SK-N-MC (cell line): Measurements from ENCODE around the gene ASTL.

Source experiments
- DNase-seq: peaks from one replicate; pipeline ENCODE4 v3.0.0-alpha.2; 2011; ENCODE audit warnings: low read depth, low spot score
- H3K27ac ChIP-seq: fragments of 200-600 bp; sonication (generic); 2 replicates; pipeline ENCODE4 v1.5.1; 2016; ENCODE audit warnings: mixed run types
- H3K36me3 ChIP-seq: fragments of 200-600 bp; sonication (generic); 2 replicates; pipeline ENCODE4 v1.6.1; 2017; ENCODE audit warnings: antibody characterized with exemption, low read length, mixed read lengths; ENCODE audit not compliant: insufficient read depth
- H3K4me3 ChIP-seq: fragments of 200-600 bp; sonication (generic); 2 replicates; pipeline ENCODE4 v1.5.1; 2016
- H3K9ac ChIP-seq: fragments of 200-600 bp; sonication (generic); 2 replicates; pipeline ENCODE4 v1.8.0; 2017; ENCODE audit warnings: mixed run types, mixed read lengths; ENCODE audit not compliant: insufficient read length
- H3K9me3 ChIP-seq: fragments of 200-600 bp; sonication (generic); 2 replicates; pipeline ENCODE4 v1.6.1; 2017; ENCODE audit warnings: low read depth, mild to moderate bottlenecking, antibody characterized with exemption, low read length, moderate library complexity, mixed read lengths
- EZH2 ChIP-seq: fragments of 200-600 bp; sonication (generic); IDR thresholded peaks from one replicate; pipeline ENCODE4 v1.6.1; 2017; ENCODE audit warnings: antibody characterized with exemption
- FOXP2 ChIP-seq: optimal IDR thresholded peaks from 2 replicates; pipeline ENCODE3; 2011; ENCODE audit warnings: mild to moderate bottlenecking, moderate library complexity; ENCODE audit not compliant: insufficient read depth; ENCODE audit errors: extremely low read length, control extremely low read depth
- POLR2AphosphoS5 ChIP-seq: IDR thresholded peaks from 2 replicates; pipeline ENCODE4 v1.6.1; 2012; ENCODE audit warnings: mild to moderate bottlenecking, low read depth, low read length, borderline replicate concordance

The ASTL gene

DNA sequence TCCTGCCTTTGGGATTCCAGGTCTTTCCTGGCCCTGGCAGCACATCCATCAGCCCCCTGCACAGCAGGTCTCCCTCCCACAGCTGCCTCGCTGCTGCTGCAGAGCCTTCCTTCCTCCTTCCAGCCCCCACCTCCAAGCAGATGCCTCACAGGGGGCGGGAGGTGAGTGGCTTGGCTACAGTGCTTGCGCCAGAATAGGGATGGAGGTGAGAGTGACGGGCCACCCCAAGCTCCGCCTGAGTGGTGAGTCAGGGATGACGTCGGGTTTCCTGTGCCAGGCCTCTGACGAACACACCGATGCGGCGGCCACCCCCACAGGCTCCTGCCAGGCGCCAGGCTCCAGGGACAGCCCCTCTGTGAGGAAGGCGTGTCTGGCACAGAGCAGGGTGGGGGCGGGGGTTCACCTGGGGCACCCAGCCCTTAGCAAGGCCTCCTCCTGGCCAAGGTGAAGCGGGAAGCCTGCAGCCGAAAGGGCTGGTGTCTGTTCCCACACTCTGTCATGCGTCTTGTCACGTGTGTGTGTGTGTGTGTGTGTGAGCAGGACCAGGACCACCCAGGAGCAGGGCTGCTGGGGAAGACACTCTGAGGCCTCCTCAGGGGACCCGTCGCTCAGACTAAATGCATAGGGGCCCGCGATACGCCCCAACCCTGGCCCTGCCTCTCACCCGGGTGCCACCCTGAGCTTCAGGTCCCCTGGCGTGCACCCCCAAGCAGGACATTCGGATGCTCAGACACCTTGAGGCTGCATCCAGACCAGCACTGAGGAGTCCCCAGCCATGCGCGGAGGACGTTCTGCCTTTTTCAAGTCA is 10.3 kb upstream of the ASTL start:
- Histone ChIP-seq H3K36me3 (no peaks in the 10 kb centered on the region), H3K27ac (no peak overlapping the region), H3K9me3 (no peaks in the 10 kb centered on the region), H3K9ac (no peak overlapping the region), H3K4me3 (no peak overlapping the region)
- no peak for DNase-seq
- TF ChIP-seq POLR2AphosphoS5 (no peak), FOXP2 (no peak), EZH2 (no peak)

DNA sequence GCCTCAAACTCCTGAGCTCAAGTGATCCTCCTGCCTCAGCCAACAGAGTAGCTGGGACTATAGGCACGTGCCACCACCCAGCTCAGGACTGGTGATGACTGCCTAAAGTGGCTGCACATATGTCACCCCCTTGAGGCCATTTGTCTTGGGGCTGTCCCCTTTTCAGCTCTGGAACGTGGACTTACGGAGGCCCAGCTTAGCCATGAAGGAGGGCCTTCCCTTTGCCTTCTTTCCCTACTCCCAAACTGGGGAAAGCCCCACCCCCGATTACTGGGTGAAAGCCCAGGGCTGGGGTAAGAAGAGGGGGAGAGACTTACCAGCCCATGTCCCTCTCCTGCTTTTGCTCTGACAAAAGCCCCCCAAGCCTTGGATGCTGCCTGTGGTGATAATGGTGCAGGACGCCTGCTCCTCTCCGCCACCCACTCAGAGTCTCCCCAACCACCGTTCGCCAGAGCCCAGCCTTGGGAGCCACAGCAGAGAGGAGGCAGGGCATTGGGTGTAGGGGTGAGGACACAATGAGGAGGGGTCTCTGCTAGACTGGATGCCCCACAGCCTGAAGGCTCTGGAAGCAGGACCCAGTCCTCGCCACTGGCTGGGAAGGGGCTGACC is 9.4 kb upstream of the ASTL start:
- TF ChIP-seq EZH2 (no peak), FOXP2 (no peak), POLR2AphosphoS5 (no peak)
- H3K9ac ChIP-seq: no peak overlapping the region
- DNase-seq: no peak
- no peaks in the 10 kb centered on the region for H3K36me3 ChIP-seq
- H3K27ac ChIP-seq: no peak overlapping the region
- no peak overlapping the region for H3K4me3 ChIP-seq
- H3K9me3 ChIP-seq: no peaks in the 10 kb centered on the region

DNA sequence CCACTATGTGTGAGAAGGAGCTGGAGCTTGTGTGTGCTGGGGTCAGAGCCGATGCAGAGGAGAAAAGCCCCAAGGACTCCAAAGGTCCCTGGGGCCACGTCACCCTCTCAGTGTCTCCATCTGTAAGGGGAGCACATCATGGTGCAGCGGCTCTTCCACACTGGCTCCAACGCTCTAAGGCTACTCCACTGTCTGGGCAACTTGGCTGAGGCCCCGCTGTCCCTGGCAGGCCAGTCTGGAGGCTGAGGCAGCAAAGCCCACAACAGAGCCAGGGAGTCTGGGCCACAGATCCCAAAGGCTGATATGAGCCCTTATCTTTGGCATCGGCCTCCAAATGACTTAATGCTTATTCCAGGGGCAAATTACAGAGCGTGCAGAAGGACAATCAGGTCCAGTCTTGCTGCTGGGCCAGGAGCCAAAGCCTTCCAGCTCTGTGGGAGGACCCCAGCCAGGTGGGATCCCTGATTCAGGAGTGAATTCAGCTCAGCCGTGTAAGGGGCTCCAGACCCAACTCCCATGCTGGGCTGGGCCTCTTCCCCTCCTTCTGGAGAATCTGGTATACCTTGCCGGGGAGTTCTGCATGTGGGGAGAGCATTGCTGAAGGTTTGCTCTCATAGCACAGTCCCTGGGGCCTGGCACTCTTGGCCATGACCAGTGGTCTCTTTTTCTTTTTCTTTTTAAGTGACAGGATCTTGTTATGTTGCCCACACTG is 8.7 kb upstream of the ASTL start:
- Histone ChIP-seq H3K9me3 (no peaks in the 10 kb centered on the region), H3K36me3 (no peaks in the 10 kb centered on the region), H3K9ac (no peak overlapping the region), H3K4me3 (no peak overlapping the region), H3K27ac (no peak overlapping the region)
- DNase-seq: no peak
- TF ChIP-seq POLR2AphosphoS5 (no peak), EZH2 (no peak), FOXP2 (no peak)

DNA sequence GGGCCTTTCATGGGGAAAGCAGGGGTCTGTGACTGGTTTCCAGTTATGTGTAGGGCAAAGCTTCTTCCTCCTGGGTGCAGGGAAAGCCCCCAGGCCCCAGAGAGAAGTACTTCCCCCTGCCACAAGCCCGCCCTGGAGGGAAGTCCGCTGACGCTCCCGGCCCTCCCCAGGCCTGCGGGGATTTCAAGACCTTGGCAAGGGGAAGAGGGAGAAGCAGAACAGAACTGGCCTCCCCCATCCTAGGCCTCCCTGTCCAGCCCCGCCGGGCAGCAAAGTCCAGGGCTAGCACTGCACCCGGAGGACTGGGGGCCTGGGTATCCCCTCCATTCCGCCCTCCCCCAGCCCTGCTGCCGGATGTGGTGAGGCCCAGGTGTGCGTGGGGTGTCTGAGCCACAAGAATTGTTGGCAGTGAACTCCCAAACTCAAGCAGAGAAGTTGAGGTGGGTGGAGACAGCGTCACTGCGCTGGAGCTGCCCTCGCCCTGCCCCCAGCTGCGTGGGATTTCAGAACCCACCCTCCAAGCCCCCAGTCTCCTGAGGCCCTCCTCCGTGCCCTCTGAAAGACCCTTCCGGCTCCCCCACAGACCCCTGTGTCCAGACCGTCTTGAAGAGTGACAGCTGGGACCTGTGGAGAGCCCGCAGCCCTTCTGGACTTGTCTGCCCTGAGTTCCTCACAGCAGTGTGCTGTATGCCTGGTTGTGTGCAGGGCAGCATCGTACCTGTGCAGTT is 8.0 kb upstream of the ASTL start:
- no peaks in the 10 kb centered on the region for H3K9me3 ChIP-seq
- H3K36me3 ChIP-seq: no peaks in the 10 kb centered on the region
- TF ChIP-seq FOXP2 (no peak), EZH2 (no peak), POLR2AphosphoS5 (no peak)
- no peak for DNase-seq
- H3K27ac ChIP-seq: no peak overlapping the region
- H3K9ac ChIP-seq: no peak overlapping the region
- H3K4me3 ChIP-seq: no peak overlapping the region

DNA sequence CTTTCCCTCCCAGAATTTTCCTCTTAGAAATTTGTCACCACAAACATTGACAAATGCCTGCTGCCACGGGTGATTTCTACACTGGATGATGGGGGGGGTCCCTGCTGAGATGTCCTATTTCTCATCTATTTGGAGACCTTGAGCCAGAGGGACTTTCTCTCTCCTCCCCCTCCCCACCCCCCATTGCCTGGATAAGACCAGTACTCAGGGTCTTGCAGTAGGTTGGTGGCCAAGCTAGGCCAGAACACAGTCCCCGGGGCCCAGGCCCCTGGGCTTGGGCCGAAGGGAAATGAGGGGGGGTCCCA is 7.5 kb upstream of the ASTL start:
- H3K4me3 ChIP-seq: no peak overlapping the region
- no peaks in the 10 kb centered on the region for H3K9me3 ChIP-seq
- TF ChIP-seq EZH2: no peak
- TF ChIP-seq POLR2AphosphoS5: no peak
- TF ChIP-seq FOXP2: no peak
- DNase-seq: no peak
- H3K9ac ChIP-seq: no peak overlapping the region
- H3K27ac ChIP-seq: no peak overlapping the region
- no peaks in the 10 kb centered on the region for H3K36me3 ChIP-seq

DNA sequence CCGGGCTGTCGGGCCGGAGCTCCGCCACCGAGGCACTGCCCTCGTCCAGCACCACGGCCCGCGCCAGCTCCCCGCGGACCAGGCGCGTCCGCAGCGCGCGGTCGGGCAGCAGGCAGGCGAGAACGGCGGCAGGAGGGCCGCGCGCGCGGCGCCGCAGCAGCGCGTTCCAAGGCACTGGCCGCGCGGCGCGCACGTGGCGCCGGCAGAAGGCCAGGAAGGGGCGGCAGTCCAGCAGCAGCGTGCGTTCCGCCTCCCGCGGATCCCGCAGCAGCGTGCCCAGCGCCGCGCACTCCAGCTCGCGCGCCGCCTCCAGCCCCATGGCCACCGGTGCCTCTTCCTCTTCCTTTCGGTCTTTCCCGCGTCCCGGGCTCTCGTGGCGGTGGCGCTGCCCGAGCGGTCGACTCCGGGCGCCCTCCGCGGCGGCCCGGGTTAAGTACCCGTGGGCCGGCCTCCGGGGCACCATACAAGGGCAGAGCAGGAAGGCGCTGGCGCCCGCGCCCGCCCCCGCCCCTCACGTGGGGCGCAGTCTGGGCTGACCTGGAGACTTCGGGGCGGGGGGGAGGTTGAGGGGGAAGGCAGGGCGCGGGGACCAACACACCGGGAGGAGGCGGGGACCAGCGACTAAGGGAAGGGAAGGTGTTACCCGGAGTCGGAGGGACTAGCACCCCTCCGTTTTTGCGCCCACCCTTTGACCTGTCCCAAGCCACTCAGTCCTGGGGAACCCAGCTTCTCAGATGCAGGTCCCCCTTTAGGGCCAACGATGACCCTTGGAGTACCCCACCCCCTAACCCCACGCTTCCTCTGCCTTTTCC is 6.9 kb upstream of the ASTL start, which contains the start of gene DUSP2:
DUSP2 (minus strand) TSS at position 405 of the 812 bp plus-strand sequence; CDS start at position 319, 86 bp downstream.
- no peak for TF ChIP-seq FOXP2
- peak; percentile 94 for TF ChIP-seq POLR2AphosphoS5
- TF ChIP-seq EZH2: no peak
- DNase-seq: no peak
- H3K9me3 ChIP-seq: no peaks in the 10 kb centered on the region
- no peak within 1 kb of the TSS for H3K4me3 ChIP-seq
- no peak within 1 kb of the TSS for H3K9ac ChIP-seq
- H3K27ac ChIP-seq: no peak within 1 kb of the TSS
- H3K36me3 ChIP-seq: no peaks in the 10 kb centered on the region

DNA sequence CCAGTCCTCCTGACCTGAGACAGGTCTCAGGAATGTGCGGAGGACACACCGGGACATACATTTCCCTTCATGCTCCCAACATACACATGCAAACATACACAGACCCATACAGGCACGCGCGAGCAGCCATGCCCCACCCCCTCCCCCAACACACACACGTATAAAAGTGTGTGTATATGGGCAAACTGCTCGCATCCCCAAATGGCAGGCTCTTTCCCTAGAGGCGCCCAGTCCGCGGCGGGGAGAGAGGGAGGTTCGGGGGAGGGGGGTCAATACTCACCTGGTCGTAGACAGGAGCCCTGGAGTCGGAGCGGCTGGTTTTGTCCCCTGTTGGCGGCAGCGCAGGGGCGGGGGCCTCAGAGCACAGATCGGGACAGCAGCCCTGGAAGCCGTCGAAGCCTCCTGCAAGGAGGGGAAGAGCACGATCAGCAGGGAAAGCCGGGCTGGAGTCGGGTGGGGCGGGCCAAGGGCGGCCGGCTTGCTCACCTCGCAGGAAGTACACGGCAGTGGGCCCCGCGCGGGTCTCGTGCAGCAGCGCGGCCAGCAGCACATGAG is 6.3 kb upstream of the ASTL start:
- H3K4me3 ChIP-seq: no peak overlapping the region
- no peaks in the 10 kb centered on the region for H3K9me3 ChIP-seq
- DNase-seq: no peak
- no peaks in the 10 kb centered on the region for H3K36me3 ChIP-seq
- H3K9ac ChIP-seq: no peak overlapping the region
- TF ChIP-seq POLR2AphosphoS5: no peak
- no peak for TF ChIP-seq EZH2
- TF ChIP-seq FOXP2: no peak
- H3K27ac ChIP-seq: no peak overlapping the region
